Dermis microvascular lymphatic vessel endothelial cell (primary cell): ENCODE data around the gene LTBP4. TPM values are rescaled to one million over a fixed set of nuclear protein-coding genes. Genes with fewer than 3 reads are reported as not detected.
"Not testable (repeated sequence)": the region's sequence is repeated elsewhere in the genome, so short reads cannot be mapped to it uniquely, and the experiment has no call there.

Experiments
- DNase-seq, 2 donors: peaks; one replicate each; pipeline versions ENCODE4 v3.0.0 to v3.0.0-alpha.2; 2010; ENCODE audit warnings: low read depth in 2 of 2
- total RNA-seq: library from RNA; depleted of rRNA; stranded (reverse); fragments of >200 nt; gene quantifications from 2 replicates; pipeline ENCODE4 v1.2.1, GENCODE V29; 2014

LTBP4 gene
- total RNA-seq, 1 donor from 2014 or later, result 12.3 TPM

- DNase-seq, result no peak
These were observed 9.4 kb downstream of the LTBP4 start for GRCh38 chr19:40610396-40611064.

DNA sequence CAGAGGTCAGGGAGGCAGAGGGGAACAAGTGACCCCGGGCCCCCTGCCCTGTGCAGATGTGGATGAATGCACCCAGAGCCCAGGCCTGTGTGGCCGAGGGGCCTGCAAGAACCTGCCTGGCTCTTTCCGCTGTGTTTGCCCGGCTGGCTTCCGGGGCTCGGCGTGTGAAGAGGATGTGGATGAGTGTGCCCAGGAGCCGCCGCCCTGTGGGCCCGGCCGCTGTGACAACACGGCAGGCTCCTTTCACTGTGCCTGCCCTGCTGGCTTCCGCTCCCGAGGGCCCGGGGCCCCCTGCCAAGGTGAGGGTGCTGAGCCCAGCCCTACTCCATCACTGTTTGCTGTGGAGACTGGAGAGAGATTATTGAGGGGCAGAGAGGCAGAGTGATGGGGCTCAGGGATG is 9.9 kb downstream of the LTBP4 start:
- no peak for DNase-seq

- DNase-seq, result no peak
These were observed 10.9 kb downstream of the LTBP4 start for GRCh38 chr19:40611900-40612698.

DNA sequence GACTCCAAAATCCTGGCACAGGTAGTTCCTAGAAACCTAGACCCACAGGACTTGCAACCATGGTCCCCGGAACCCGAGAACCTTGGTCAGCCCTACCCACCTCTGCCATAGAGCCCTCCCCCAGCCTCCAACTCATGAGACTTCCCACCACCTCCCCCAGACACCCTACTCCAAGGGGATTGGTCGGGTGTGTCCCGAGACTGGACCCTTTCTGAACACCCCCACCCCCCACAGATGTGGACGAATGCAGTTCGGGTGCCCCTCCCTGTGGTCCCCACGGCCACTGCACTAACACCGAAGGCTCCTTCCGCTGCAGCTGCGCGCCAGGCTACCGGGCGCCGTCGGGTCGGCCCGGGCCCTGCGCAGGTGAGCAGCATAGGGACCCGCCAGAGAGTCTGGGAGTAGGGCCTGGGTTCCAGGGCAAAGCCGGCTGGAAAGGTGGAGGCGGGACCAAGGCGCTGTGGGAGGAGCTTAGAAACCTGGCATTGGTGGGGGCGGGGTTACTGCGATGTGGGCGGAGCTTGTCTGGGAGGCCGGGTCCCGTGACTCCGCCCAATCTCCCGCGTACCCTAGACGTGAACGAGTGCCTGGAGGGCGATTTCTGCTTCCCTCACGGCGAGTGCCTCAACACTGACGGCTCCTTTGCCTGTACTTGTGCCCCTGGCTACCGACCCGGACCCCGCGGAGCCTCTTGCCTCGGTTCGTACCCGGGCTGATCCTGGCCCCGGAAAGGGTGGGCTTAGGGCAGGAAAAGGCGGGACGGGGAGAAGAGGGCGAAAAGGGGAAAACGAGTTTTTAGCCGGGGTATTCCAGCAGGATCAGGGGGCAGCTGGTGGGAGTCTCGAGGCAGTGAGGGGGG is 11.9 kb downstream of the LTBP4 start:
- peak; percentile 45 to 51 for DNase-seq

GRCh38 chr19:40613690-40614621 is 12.8 kb downstream of the LTBP4 start:
- DNase-seq, result peak; percentile 59 to 75

GRCh38 chr19:40614622-40615411 is 13.6 kb downstream of the LTBP4 start:
- peak in 1 of 2 donors; percentile 80 for DNase-seq

DNA sequence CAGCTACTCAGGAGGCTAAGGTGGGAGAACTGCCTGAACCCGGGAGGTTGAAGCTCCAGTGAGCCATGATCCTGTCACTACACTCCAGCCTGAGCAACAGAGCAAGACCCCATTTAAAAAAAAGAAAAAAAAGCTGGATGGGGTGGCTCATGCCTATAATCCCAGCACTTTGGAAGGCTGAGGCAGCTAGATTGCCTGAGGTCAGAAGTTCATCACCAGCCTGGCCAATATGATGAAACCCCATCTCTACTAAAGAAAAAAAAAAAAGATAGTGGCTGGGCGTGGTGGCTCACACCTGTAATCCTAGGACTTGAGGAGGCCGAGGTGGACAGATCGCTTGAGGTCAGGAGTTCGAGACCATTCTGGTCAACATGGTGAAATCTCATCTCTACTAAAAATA is 15.0 kb downstream of the LTBP4 start:
- DNase-seq, result no peak

DNA sequence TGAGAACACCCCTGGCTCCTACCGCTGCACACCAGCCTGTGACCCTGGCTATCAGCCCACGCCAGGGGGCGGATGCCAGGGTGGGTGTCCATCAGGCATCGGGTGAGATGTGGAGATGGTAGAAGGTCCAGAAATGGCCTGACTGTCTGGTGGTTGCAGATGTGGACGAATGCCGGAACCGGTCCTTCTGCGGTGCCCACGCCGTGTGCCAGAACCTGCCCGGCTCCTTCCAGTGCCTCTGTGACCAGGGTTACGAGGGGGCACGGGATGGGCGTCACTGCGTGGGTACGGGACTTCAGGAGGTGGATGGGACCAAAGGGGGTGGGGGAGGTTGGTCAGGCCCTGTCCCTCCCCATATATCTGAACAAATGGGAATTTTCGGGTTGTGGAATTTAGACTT is 15.8 kb downstream of the LTBP4 start:
- DNase-seq, result no peak

DNA sequence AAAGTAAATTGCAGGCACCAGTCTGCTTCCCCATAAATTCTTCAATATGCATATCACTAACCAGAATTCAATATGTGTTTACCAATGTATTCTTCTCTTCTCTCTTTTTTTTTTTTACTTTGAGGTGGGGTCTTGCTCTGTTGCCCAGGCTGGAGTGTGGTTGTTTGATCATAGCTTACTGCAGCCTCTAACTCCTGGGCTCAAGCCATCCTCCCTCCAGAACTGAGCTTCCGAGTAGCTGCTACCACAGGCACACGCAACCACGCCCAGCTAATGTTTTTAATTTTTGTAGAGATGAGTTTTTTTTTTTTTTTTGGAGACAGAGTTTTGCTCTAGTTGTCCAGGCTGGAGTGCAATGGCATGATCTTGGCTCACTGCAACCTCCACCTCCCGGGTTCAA is 16.8 kb downstream of the LTBP4 start:
- no peak for DNase-seq

GRCh38 chr19:40619333-40620160 is 18.4 kb downstream of the LTBP4 start:
- no peak for DNase-seq

- no peak for DNase-seq
These were observed 19.0 kb downstream of the LTBP4 start for GRCh38 chr19:40620161-40620485.

DNA sequence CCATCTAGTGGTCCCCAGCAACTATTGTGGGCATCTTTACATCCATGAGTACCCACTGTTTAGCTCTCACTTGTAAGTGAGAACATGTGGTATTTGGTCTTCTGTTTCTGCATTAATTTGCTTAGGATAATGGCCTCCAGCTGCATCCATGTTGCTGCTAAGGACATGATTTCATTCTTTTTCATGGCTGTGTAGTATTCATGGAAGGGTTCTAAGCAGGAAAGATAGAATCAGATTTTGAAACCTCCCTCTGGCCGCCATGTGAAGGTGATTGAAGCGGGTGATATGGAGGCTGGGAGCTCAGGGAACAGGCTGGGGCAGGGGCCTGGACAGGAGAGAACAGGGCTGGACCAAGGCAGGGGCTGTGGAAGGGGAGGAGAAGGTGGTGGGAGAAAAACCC is 20.1 kb downstream of the LTBP4 start:
- DNase-seq, result no peak

- no peak for DNase-seq
These were observed 21.0 kb downstream of the LTBP4 start for GRCh38 chr19:40621966-40622772.

DNA sequence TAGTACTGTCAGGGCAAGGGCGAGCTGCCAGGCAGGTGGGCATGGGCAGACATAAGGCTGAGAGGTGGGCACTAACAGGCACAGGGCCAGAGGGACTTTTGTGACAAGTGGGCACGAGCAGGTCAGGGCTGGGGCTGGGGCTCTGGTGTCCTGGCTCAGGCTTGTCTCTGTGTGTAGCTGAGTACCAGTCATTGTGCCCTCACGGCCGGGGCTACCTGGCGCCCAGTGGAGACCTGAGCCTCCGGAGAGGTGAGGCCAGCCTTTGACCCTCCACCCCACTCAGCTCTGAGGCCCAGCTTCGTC is 21.6 kb downstream of the LTBP4 start:
- DNase-seq, result no peak

GRCh38 chr19:40623403-40624251 is 22.5 kb downstream of the LTBP4 start:
- DNase-seq, result peak in 1 of 2 donors; percentile 44

DNA sequence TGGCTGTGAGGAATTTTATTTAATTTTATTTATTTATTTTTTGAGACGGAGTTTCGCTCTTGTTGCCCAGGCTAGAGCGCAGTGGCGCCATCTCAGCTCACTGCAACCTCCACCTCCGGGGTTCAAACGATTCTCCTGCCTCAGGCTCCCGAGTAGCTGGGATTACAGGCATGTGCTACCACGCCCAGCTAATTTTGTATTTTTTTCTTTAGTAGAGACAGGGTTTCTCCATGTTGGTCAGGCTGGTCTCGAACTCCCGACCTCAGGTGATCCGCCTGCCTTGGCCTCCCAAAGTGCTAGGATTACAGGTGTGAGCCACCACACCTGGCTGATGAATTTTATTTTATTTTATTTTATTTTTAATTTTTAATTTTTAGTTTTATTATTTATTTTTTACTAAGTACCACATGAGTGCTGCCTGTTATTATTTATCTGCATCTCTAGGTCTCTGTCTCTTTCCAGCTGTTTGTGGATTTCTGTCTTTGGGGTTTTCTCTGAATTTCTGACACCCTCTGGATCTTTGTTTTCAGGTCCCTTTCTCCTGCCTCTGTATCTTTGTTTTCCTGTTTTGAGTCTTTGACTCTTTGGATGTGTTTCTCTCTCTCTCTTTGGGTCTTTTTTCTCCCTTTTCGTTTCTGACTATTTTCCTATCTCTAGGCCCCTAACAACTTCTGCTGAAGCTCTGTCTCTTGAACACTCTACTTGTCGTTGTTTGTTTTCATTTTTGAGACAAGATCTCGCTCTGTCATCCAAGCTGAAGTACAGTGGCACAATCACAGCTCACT is 23.4 kb downstream of the LTBP4 start:
- DNase-seq, result not testable (repeated sequence)
